Stimulated activated CD4-positive, alpha-beta T cell treated with anti-CD3 and anti-CD28 coated beads, TNF-alpha, amount 100 ng/mL, for 4 hours (primary cell): ENCODE results near the gene CDK2AP2.
A peak's percentile ranks its signal among the peaks of the same experiment; 100 is the strongest.
"Not testable (repeated sequence)": the region's sequence is repeated elsewhere in the genome, so short reads cannot be mapped to it uniquely, and the experiment has no call there.

Source experiments
- DNase-seq, 3 experiments: peaks; one replicate each; pipeline ENCODE4 v3.0.0-alpha.2; 2020; ENCODE audit warnings: low read depth in 3 of 3

CDK2AP2 gene

DNA sequence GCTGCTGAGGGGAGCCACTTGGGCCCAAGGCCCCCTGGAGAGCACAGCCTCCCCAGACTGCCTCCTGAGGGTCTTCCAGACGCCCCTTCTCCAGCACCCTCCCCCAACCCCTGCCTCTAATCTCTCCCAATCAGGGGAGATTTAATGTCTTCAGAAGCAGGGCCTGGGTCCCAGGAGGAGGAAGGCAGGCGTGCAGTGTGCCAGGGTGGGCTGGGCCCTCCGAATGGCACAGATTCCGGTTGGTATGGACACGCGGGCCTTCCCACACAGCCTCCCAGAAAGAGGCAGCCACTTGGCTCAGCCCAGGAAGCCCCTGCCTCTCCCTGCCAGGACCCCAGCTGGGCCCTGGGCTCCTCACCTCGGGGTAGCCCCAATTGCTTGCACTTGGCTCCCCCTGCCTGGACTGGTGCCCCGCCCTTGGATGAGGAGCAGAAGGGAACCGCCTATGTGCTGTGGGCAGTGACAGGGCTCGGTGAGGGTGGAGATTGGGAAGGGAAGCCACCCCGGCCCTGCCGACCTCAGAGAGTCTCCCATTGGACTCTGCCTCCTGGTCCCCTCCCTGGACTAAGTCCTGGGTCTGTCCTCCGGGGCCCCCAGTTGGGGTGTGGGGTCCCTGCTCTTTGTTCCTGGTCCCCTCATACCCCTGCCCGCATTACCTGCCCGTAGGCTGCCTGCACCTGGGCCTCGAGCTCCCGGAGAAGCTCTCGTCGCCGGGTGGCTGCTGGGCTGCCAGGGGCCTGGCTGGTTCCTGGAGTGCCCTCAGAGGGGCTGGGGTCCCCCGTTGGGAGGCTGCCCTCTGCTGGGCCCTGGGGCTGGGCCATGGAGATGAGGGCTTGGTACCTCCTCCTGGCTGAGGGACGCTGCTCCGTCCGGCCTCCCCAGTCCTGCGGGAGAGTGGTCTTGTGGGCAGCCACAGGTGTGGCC, 15.9 kb upstream of the CDK2AP2 start:
- DNase-seq: no peak

DNA sequence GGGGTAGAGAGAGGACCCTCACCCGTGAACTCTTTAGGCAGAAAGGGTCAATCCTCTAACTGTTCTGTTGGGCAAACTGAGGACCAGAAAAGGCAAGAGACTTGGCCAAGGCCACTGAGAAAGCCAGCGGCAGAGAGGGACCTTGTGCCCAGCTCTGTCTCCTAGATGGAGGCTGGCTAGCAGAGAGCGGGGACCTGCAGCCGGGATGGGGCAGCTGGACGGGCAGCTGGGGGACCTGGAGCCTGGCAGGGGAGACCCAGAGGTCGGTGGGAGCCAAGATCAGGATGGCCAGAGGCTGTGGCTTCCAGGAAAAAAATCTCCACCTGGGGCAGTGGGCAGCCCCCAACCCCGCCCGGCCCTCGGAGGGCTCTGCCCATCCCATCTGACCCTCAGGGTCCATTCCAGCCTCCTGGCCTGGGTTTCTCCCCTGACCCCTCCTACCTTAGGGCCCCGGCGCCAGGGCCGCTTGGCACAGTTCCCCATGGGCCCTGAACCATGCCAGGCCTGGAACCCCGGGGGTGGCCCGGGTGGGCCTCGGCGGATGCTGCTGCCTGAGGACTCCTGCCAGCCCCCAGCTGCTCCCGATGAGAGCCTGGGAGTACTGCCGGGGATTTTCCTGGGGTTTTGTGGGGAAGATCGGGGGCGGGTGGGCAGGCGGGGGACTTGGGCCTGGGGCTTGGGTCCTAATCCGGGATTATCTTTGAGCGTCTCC, 15.0 kb upstream of the CDK2AP2 start, which contains the start of gene CABP2:
TSS of gene CABP2 (minus strand) at position 603 of the 712 bp plus-strand sequence. CDS start at position 483, 120 bp downstream.
- no peak for DNase-seq

DNA sequence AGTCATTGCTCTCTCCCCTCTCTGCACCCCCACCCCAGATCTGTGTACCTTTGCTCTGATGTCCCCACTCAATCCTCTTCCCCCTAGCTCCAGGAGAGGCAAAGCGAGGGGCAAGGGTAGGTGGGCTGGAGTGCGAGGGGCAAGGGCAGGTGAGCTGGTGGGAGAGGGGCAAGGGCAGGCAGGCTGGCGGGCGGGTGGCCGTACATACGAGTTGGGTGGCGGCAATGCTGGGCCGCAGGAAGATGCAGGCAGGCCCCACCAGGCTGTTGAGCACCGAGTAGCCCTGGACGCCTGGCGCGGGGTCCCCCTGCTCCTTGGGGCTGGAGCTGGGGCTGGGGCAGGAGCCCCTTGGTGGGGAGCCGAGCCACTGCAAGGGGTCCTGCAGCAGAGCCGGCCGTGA, 14.4 kb upstream of the CDK2AP2 start:
- DNase-seq: no peak

DNA sequence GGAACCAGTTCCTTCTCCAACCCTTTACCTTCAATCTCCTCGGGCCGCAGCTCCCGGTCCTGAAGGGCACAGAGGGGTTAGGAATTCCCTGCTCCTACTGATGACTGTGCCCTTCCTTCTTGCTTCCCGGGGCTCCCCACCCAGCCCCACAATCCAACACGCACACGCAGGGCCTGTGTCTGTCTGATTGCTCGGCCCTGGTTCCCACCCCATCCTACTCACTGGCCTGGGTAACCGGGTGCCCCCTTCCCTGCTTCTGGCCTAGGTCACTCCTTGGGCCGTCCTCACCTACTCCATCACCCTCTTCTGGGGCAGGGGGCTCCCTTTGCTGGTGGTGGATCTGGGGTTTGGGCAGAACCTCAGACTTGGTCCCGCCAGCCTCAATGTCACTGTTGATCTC, 14.0 kb upstream of the CDK2AP2 start:
- DNase-seq: no peak

GRCh38 chr11:67520856-67521824, 13.2 kb upstream of the CDK2AP2 start:
- no peak for DNase-seq

- no peak for DNase-seq
These were observed 11.8 kb upstream of the CDK2AP2 start for GRCh38 chr11:67519726-67520125.

- no peak for DNase-seq
These were observed 10.0 kb upstream of the CDK2AP2 start for GRCh38 chr11:67517784-67518552.

DNA sequence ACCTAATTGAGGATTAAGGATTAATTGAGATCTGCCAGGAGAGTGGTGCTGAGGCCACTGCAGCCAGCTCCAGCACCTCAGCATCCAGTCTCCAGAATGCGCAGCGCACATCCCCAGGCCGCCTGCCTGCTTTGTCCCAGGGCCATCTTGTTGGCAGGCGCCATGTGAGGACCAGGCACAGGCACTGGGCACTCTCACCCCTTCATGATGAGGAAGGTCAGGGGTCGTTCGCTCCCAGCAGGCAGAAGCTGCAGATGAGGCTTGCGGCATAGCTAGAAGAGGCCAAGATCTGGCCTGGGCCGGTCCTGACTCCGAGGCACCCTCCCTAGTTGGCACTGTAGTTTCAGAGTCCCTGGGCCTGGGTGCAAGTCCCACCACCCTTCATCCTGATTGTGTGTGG, 8.8 kb upstream of the CDK2AP2 start:
- no peak for DNase-seq

- no peak for DNase-seq
These were observed 6.2 kb upstream of the CDK2AP2 start for GRCh38 chr11:67514116-67514515.

DNA sequence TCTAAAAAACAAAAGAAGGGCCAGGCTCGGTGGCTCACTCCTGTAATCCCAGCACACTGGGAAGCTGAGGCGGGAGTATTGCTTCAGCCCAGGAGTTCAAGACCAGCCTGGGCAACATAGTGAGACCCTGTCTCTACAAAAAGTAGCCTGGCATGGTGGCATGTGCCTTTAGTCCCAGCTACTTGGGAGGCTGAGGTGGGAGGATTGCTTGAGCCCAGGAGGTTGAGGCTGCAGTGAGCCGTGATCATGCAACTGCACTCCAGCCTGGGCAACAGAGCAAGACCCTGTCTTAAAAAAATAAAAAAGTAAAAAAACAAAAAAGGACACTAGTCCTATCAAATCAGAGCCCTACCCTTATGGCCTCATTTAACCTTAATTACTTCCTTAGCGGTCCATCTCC, 3.6 kb upstream of the CDK2AP2 start:
- not testable (repeated sequence) for DNase-seq

- DNase-seq: no peak
These were observed 2.0 kb upstream of the CDK2AP2 start for GRCh38 chr11:67510023-67510345.

DNA sequence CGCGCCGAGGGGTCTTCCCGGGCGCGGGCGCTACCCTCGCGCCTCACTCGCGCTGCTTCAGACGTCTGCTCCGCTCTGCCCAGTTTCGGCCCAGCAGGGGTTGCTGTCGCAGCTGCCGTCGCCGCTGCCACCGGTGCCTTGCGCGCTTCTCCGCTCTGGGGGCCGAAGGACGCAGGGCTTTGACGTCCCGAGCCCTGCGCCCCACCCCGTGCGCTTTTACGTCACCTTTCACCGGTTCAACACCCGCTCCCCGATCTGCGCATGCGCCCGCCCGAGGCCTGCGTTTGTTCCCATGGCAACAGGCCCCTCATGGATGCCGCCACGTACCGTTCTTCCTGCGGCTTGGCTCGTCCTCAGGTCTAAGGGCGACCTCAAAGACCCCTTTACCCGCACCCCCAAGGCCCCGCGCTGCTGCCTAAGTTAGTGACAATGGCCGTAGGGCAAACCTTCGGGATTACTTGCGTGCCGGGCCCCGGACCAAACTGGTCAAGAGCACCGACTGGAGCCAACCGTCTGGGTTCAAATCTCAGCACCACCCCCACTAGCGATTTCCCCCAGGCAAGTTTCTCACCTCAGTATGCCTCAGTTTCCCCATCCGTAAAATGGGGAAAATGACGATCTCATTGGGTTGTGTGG, 642 bp upstream of the CDK2AP2 start:
- DNase-seq: peak; percentile 95 to 99 (median 99)

GRCh38 chr11:67507242-67507863, 609 bp downstream of the CDK2AP2 start:
- DNase-seq: peak in 1 of 3 experiments; percentile 37

DNA sequence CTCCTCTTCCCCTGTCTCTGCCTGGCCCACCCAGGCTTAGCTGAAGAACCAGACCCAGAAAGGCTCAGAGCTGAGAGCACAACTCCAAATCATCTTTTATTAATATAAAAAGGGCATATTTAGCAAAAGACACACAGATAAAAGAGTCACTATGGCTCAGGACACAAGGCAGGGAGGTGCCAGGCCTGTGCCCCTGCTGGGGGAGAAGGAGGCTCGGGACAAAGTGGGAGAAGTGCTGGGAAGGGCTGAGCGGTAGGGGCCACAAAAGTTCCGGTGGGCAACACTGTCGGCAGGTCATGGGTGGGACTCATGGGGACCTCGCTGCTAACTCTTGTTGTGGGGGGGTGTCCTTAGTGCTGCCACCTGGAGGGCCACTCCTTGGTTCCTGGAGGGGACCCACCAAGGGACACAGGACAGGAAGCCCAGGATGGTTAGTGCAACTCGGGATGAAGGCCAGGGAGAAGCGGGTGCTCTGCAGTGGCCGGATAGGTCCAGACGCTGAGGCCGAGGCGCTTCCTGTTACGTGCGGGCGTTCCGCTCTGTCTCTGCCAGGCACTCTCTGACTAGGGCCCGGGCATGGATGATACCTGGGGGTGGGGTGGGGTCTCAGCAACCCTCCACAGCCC, 1.4 kb downstream of the CDK2AP2 start:
- no peak for DNase-seq

GRCh38 chr11:67505605-67506396, 2.2 kb downstream of the CDK2AP2 start:
- DNase-seq: peak; percentile 76 to 83 (median 82)

GRCh38 chr11:67504950-67505581, 2.9 kb downstream of the CDK2AP2 start, which contains the start of gene PITPNM1:
TSS of gene PITPNM1 (minus strand) at chr11:67505363. CDS start at chr11:67504180, 1,183 bp downstream.
- DNase-seq: peak; percentile 53 to 69 (median 57)

GRCh38 chr11:67504005-67504949, 3.7 kb downstream of the CDK2AP2 start:
- no peak for DNase-seq
